ENCODE results near the gene NUMBL.

Gene NUMBL

DNA sequence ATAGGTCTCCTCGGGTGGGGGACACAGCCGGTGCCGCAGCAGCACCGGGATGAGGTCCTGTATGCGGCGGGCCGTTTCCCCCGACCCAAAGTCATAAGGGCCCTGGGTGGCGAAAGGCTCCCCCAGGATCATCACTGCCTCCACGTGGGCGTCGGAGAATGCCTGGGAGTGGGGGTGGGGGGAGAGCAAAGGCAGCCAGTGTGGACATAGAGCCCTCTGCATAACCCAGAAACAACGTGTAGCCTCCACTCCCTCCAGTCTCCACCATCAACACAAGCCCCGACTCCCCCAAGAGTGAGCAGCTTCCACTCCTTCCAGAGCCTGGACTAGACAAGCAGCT is 1.7 kb upstream of the NUMBL start:
- Histone ChIP-seq H4K20me1 (no peaks in the 10 kb centered on the region), H3K4me2 (no peak overlapping the region), H3K9ac (no peak overlapping the region), H3K27me3 (no peaks in the 10 kb centered on the region), H3K4me1 (peaks cover 36% of the 10 kb centered on the region), H3K27ac (peak overlapping the region; percentile 87; the same call in 1 of the 2 replicates), H3K36me3 (peaks cover 34% of the 10 kb centered on the region; the same call in 1 of the 2 replicates), H3K4me3 (no peak overlapping the region), H3K9me3 (no peaks in the 10 kb centered on the region)
- TF ChIP-seq Cebpa-rat (IDR thresholded peaks at IDR 0.05), result no peak

DNA sequence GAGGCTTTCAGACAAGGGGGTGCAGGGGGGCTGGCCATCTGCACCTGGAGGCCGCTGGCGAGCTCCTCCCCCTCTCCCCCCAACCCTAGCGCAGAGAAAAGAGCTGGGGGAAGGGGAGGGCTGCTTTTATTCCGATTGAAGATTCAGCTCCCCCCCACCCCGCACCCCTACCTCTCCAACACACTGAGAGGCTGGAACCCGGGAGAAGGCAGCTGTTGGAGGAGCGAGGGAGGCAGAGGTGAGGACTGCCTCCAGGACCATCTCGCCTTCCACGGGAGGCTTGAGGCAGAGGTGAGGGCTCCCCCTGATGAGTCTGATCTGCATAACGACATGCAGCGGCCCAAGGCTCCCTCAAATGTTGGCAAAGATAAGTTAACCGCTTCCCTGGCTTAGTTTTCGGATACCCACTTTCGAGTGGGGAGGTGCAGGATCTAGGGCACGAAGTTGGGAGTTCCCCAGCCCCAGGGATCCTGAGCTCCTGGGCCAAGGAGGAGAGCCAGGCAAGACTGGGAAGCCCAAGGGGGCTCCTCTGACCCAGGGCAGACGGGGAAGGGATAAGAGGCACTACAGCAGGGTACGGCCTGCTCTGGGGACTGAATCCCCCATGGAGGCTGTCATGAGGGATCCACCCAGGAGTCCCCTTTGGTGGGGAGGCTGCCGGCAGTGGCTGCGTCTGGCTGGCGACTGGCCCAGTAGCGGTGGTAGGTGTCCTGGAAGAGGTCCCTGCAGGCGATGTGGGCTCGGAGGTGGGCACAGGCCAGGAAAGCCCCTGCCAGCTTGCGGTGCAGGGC is 1.2 kb upstream of the NUMBL start:
- Histone ChIP-seq H3K36me3 (peaks cover 40% of the 10 kb centered on the region; the same call in 1 of the 2 replicates), H4K20me1 (no peaks in the 10 kb centered on the region), H3K9ac (peak overlapping the region; percentile 79; the same call in 1 of the 2 replicates), H3K9me3 (no peaks in the 10 kb centered on the region), H3K4me2 (peak overlapping the region; percentile 95), H3K4me3 (peak overlapping the region; percentile 77), H3K27me3 (no peaks in the 10 kb centered on the region), H3K4me1 (peaks cover 36% of the 10 kb centered on the region), H3K27ac (peak overlapping the region; percentile 87)
- no peak for TF ChIP-seq Cebpa-rat (IDR thresholded peaks at IDR 0.05)

DNA sequence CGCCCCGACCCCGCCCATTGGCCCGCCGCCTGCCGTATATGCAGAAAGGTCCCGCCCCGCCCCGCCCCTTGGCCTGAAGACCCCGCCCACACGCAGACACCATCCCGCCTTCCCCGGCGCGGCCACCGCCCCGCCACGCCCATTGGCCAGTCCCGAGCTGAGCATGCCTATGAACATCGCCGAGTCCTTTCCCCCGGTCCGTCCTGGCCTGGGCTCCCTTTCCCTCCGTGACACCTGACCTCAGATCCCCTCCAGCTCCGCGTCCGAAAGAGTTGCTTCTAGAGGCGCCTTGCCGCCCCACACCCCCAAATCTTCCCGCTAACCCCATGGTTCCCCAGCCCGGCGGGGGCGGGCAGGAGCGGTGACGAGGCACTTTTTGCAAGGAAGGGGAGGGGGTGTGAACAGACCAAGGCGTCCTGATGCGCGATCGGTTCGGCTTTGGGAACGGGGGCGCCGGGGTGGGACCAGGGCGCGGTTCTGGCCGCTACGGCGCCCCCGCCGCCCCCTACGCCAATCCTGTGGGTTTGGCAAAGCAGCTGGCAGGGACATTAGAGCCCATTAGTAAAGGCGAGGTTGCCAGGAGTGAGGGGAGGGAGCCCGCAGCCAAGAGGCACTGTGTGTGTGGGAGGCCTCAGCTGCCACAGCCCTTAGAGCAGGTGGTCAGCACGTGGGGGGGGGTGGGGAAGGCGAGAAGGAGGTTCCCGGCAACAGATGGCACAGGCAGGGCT is 406 bp upstream of the NUMBL start:
- TF ChIP-seq Cebpa-rat (IDR thresholded peaks at IDR 0.05), result no peak
- H4K20me1 ChIP-seq, result no peaks in the 10 kb centered on the region
- no peaks in the 10 kb centered on the region for H3K27me3 ChIP-seq
- peak overlapping the region; percentile 95 for H3K4me2 ChIP-seq
- H3K9me3 ChIP-seq, result no peaks in the 10 kb centered on the region
- peak overlapping the region; percentile 77 for H3K4me3 ChIP-seq
- peaks cover 44% of the 10 kb centered on the region for H3K36me3 ChIP-seq
- peak overlapping the region; percentile 81 for H3K9ac ChIP-seq
- peak overlapping the region; percentile 87 for H3K27ac ChIP-seq
- peaks cover 36% of the 10 kb centered on the region for H3K4me1 ChIP-seq

DNA sequence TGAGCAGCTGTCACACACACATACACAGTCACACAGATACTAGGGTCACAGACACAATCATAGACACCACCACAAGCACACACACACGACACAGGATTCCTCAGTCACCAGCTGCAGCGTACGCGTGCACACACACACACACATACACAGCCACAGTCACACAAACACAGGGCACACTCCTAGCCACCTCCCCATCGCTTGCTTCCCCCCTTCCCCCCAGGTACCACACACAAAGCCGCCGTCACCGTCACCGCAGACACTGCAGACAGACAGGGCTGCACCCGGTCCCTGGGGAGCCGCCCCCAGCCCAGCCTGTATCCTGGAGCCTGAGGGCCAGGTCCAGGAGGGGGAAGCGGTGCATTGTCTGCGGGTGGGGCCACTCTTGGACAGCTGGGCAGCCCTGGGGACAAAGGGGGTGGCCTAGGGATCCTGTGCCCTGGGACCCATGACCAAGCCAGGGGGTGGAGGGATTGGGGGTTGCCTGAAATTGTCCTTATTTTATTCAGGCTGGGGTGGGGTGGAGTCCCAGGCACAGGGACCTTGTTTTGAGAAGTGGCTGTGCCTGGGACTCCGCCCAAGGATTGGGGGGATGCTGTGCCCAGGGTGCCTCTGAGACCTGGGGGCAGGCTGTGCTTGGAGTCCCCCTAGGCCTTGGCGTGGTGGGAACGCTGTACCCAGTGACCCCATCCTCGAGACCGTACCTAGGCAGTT is 957 bp downstream of the NUMBL start:
- TF ChIP-seq Cebpa-rat (IDR thresholded peaks at IDR 0.05), result no peak
- peak overlapping the region; percentile 81 for H3K9ac ChIP-seq
- no peaks in the 10 kb centered on the region for H3K27me3 ChIP-seq
- H3K27ac ChIP-seq, result peak overlapping the region; percentile 75
- no peaks in the 10 kb centered on the region for H3K9me3 ChIP-seq
- H3K4me1 ChIP-seq, result peaks cover 36% of the 10 kb centered on the region
- H3K4me2 ChIP-seq, result peak overlapping the region; percentile 98
- no peaks in the 10 kb centered on the region for H4K20me1 ChIP-seq
- H3K36me3 ChIP-seq, result peaks cover 45% of the 10 kb centered on the region
- H3K4me3 ChIP-seq, result peak overlapping the region; percentile 77

DNA sequence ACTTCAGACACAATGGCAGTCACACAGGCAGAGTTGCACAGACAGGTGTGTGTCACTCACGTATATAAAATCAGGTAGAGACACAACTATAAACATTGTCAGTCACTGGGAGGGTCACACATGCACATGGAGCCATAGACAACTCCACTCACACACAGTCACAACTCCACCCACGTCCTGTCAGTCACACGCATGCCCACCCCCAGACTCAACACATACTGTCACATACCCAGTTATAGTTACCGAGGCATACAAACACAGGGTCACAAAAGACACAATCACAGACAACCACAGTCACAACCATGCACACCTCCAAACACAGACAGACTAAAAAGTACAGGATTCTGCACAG is 1.5 kb downstream of the NUMBL start:
- Histone ChIP-seq H3K9me3 (no peaks in the 10 kb centered on the region), H3K27me3 (no peaks in the 10 kb centered on the region), H3K36me3 (peaks cover 45% of the 10 kb centered on the region), H3K4me2 (peak overlapping the region; percentile 98), H4K20me1 (no peaks in the 10 kb centered on the region), H3K4me3 (peak overlapping the region; percentile 77), H3K27ac (no peak overlapping the region), H3K9ac (peak overlapping the region; percentile 81), H3K4me1 (peaks cover 36% of the 10 kb centered on the region)
- TF ChIP-seq Cebpa-rat (IDR thresholded peaks at IDR 0.05), result no peak

DNA sequence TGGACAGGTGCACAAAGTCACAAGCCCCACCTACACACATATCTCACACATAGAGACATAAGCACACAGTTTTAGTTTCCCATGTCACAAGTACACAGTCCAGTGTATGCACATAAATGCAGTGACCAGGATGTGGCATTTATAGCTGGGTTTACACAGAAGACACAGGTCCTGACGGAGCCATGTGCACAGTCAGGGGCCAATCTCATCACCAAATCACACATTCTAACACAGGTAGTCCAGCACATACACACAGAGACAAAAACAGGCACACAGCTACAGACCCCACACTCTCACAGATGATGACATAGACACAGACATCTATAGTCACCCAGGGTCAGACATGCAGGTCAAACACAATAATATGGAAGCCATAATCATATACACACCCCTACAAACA is 2.1 kb downstream of the NUMBL start:
- Histone ChIP-seq H3K27me3 (no peaks in the 10 kb centered on the region), H3K4me3 (no peak overlapping the region), H4K20me1 (no peaks in the 10 kb centered on the region), H3K9ac (no peak overlapping the region), H3K4me1 (peaks cover 36% of the 10 kb centered on the region), H3K9me3 (no peaks in the 10 kb centered on the region), H3K4me2 (no peak overlapping the region), H3K36me3 (peaks cover 47% of the 10 kb centered on the region), H3K27ac (no peak overlapping the region)
- no peak for TF ChIP-seq Cebpa-rat (IDR thresholded peaks at IDR 0.05)

DNA sequence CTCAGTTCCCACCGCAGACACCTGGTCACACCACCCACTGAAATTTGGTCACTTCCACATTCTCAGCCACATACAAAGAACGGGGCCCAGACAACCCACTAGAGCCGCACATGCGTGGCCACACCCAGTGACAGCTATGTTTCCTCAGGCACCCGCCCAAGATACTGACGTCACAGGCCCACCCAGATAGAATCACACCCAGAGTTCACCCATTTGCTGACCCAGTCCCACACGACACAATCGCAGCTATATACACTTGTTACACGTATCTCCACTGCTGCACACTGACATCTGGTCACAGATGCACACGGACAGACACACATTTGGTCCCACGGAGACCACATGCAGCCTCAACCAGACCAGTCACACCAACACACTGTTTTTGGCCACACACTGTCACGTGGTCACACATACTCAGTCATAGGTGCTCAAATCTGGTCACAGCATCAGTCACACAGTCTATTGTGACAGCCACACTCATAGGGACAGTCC is 2.9 kb downstream of the NUMBL start:
- no peak overlapping the region for H3K9ac ChIP-seq
- H3K4me2 ChIP-seq, result no peak overlapping the region

DNA sequence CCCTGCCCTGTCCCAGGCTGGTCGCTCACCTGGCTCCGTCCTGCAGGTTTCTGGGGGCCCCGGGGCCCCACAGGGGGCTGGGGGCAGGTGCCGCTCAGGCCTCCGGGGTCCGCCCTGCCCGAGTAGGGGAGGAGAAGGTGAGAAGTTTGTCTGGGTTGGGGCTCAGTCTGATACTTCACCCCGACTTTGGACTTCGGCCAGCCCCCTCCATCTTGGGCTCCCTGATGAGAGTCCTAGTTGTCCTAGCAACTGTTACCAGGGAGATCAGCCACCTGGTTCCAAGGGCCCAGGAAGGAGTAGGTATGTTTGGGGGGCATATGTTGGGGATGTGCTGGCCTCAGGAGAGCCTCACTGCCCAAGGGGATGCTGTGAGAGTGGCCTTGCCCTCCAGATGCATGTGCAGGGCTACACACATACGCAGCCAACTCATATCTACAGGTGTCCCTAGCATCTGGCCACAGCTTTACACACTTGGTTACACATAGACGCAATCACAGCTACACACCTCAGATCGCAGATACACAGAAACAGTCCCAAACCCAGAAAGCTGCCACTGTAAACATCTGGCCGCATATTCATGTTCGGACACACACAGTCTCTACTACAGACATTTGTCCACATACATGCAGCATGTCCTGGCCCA is 3.4 kb downstream of the NUMBL start:
- peaks cover 48% of the 10 kb centered on the region for H3K36me3 ChIP-seq
- TF ChIP-seq Cebpa-rat (IDR thresholded peaks at IDR 0.05), result no peak
- no peak overlapping the region for H3K9ac ChIP-seq
- no peak overlapping the region for H3K27ac ChIP-seq
- no peak overlapping the region for H3K4me3 ChIP-seq
- H3K4me2 ChIP-seq, result no peak overlapping the region
- H3K4me1 ChIP-seq, result peaks cover 34% of the 10 kb centered on the region
- H3K27me3 ChIP-seq, result no peaks in the 10 kb centered on the region
- H3K9me3 ChIP-seq, result no peaks in the 10 kb centered on the region
- no peaks in the 10 kb centered on the region for H4K20me1 ChIP-seq

More for the DNA sequence above, 2.9 kb downstream of the NUMBL start:
- Histone ChIP-seq H3K36me3 (peaks cover 47% of the 10 kb centered on the region), H4K20me1 (no peaks in the 10 kb centered on the region), H3K27me3 (no peaks in the 10 kb centered on the region), H3K4me3 (no peak overlapping the region), H3K4me1 (peaks cover 36% of the 10 kb centered on the region), H3K9me3 (no peaks in the 10 kb centered on the region), H3K27ac (no peak overlapping the region)
- no peak for TF ChIP-seq Cebpa-rat (IDR thresholded peaks at IDR 0.05)

DNA sequence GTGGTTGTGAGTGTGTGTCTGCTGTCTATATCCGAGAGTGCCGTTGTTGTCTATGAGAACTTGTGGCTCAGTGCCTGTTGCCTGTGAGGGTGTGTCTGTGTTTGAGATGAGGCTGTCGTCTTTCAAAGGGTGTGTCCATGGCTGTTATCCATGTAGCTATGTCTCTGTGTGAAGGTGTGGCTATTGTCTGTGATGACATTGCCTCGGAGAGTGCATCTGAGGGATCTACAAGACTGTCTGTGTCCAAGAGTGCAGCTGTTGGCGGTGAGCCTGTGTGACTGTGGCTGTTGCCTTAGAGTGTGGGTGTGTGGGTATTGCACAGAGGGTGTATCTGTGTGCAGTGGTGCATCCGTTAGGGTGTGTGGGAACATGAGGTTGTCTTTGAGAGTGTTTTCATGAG is 4.9 kb downstream of the NUMBL start:
- Histone ChIP-seq H4K20me1 (no peaks in the 10 kb centered on the region), H3K9ac (no peak overlapping the region), H3K4me1 (peaks cover 22% of the 10 kb centered on the region), H3K9me3 (no peaks in the 10 kb centered on the region), H3K27ac (no peak overlapping the region), H3K4me3 (no peak overlapping the region), H3K27me3 (no peaks in the 10 kb centered on the region), H3K36me3 (peaks cover 61% of the 10 kb centered on the region), H3K4me2 (no peak overlapping the region)
- TF ChIP-seq Cebpa-rat (IDR thresholded peaks at IDR 0.05), result no peak
